Mononuclear cell (primary cell): ENCODE results near the gene UMPS. TPM values are rescaled to one million over a fixed set of nuclear protein-coding genes. Genes with fewer than 3 reads are reported as not detected.
"Not testable (repeated sequence)": the region's sequence is repeated elsewhere in the genome, so short reads cannot be mapped to it uniquely, and the experiment has no call there.

Experiments
- H3K27me3 ChIP-seq: 2 replicates; pipeline ENCODE4 v1.6.0; 2011; ENCODE audit warnings: low read length, control low read depth; ENCODE audit not compliant: insufficient read depth
- H3K4me1 ChIP-seq: 2 replicates; pipeline ENCODE4 v1.5.1; 2011; ENCODE audit warnings: mild to moderate bottlenecking, low read length, control low read depth; ENCODE audit not compliant: insufficient read depth
- H3K4me3 ChIP-seq: 2 replicates; pipeline ENCODE4 v1.5.1; 2011; ENCODE audit warnings: mild to moderate bottlenecking, low read length, moderate library complexity
- H3K9me3 ChIP-seq: 2 replicates; pipeline ENCODE4 v1.5.1; 2011; ENCODE audit warnings: low read depth, mild to moderate bottlenecking, control low read depth, low read length
- total RNA-seq: library from RNA; depleted of rRNA; stranded (reverse); fragments of >200 nt; gene quantifications from one replicate; pipeline ENCODE4 v1.2.3, GENCODE V29; 2012

UMPS gene
- total RNA-seq, 1 donor = 15.4 TPM

DNA sequence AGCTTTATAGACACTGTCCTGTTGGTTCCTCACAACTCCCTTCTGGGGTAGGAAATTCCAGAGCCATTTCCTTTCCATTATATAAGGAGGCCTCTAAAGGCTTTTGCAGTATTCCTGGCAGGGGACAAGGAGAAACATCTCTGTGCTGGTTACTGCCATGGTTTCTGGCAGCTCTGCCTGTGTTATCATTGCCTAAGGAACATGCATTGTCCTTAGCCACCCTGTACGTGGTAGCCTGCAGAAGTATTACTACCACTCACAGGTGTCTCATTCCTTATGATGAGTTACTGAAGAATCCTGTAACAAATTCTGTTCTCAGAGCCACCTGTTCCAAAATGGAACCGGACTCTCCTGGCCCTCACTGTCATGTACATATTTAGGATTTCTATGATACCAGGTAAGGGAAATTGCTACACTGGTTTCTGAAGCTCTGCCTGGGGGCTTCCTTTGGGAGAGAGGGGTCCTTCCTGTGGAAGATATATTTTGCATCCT is 58.0 kb downstream of the UMPS start:
- no peaks in the 10 kb centered on the region for H3K27me3 ChIP-seq
- H3K4me3 ChIP-seq = no peak overlapping the region
- peaks cover 14% of the 10 kb centered on the region for H3K4me1 ChIP-seq
- H3K9me3 ChIP-seq = no peaks in the 10 kb centered on the region

DNA sequence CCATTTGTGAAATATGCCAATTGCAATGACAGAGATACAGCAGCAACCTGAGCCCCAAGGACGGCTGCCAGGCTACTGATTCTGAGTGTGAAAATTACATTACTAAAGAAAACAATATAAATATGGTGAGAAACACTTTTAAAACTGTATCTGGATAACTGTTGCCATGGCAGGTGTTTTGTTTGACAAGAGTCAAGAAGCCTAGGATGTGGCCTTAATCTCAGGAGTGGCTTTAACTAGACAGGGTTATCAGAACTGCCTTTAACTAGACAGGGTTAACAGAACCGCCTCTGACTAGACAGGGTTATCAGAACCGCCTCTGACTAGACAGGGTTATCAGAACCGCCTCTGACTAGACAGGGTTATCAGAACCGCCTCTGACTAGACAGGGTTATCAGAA is 58.9 kb downstream of the UMPS start:
- H3K27me3 ChIP-seq, H3K9me3 ChIP-seq: not testable (repeated sequence)
- H3K4me1 ChIP-seq = peaks cover 10% of the 10 kb centered on the region

DNA sequence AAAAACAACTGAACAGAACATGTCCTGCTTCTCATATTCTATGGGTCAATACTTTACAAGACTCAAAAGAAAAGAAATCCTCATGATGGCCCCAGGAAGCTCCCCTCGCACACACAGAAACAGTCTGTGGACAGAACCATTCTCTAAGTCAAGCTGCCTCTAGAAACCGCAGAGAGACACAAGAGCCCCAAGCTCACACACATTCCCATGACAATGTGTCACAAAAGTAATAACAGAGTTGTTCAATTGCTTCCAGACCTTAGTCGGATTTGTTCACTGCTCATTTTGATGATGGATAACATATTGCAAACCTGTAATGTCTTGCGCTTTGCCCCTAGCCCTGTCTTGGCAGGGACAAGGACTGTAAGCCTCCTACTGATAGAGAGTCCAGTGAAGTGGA is 60.9 kb downstream of the UMPS start:
- Histone ChIP-seq H3K9me3 (no peaks in the 10 kb centered on the region), H3K4me1 (no peaks in the 10 kb centered on the region), H3K27me3 (no peaks in the 10 kb centered on the region), H3K4me3 (no peak overlapping the region)

More for the DNA sequence above, 58.9 kb downstream of the UMPS start:
- not testable (repeated sequence) for H3K4me3 ChIP-seq

DNA sequence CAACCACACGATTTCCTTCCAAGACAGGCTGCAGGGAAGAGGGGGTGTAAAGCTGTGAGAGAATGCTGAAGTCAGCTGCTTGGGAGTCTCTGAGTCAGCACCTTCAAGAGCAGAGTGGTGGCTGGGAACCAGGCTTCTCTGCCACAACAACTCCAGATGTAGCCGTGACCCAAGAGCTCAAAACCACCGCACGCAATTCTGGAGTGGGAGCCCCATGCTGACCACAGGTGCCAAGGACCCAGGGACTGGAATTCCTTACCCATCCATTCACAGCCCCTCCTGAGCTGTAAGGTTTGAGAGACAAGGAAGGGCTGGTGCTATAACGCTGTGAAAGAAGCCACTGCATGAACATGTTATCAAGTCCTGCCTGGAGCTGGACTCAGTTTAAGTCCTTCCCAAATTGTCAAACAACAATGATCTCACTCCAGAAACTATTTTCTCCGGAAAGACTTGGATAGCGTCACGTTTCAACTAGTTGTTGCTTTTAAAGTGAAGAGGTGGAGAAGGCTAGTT is 61.4 kb downstream of the UMPS start:
- Histone ChIP-seq H3K4me3 (no peak overlapping the region), H3K4me1 (no peaks in the 10 kb centered on the region), H3K27me3 (no peaks in the 10 kb centered on the region), H3K9me3 (no peaks in the 10 kb centered on the region)

DNA sequence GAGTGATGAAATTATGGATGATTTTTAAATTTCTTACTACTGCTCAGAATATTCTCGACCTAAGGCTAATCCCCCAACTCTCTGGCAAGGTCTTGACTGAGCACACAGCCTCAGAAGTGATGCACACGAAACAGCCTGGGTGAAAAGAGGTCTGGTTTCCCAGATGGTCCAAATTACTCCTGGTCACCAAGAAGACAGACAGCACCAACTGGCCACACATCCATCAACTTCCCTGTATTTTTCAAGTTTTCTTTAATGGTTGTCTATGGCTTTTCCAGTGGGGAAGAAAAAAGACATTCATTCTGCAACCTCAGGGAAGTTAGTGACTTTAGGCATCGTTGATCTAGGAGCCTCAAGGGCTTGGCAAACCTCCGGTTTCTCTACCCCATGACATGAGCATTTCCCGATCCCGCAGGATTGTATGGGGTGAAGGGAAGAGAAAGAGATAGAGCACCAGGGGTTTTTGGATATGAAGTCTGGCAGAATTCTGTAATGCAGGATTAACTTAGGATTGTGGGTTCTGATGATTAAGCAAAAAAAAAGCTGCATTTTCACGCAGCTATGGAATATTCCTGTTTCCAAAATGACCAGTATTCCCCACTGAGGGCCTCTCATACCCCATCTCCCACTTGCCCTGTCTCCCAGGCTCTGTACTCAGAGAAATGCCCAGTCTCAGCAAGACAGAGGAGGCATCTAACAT is 62.2 kb downstream of the UMPS start:
- Histone ChIP-seq H3K4me1 (no peaks in the 10 kb centered on the region), H3K27me3 (no peaks in the 10 kb centered on the region), H3K4me3 (no peak overlapping the region), H3K9me3 (no peaks in the 10 kb centered on the region)

DNA sequence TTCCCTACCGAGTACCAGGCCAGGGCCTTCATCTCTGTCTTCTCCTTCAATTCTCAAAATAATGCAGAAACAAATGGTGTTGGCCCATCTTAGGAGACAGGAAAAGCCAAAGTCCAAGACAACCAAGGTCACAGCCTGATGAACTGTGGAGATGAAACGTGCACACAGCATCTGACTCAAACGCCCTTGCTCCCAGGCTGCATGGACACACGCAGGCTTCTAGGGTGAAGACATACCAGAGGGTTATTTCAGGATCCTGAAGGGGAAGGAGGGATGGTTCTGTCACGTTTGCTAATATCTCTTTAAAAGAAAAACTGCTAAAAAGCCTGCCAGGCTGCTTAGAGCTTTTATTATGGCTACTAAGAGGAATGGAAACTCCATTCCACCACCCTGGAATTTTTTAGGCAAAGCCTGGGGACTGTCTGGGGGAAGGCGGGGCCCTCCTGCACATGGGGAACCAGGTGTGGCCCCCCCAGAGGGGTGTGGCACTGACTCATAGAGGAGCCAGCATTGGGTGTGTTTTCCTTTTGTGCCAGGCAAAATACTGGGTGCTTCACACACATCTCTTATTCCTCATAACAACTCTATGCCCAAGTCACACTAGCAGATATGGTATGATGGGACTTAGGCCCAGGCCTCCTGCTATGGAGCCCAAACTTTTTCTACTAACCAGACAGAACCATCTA is 62.9 kb downstream of the UMPS start:
- no peaks in the 10 kb centered on the region for H3K4me1 ChIP-seq
- no peaks in the 10 kb centered on the region for H3K27me3 ChIP-seq
- no peak overlapping the region for H3K4me3 ChIP-seq
- no peaks in the 10 kb centered on the region for H3K9me3 ChIP-seq

DNA sequence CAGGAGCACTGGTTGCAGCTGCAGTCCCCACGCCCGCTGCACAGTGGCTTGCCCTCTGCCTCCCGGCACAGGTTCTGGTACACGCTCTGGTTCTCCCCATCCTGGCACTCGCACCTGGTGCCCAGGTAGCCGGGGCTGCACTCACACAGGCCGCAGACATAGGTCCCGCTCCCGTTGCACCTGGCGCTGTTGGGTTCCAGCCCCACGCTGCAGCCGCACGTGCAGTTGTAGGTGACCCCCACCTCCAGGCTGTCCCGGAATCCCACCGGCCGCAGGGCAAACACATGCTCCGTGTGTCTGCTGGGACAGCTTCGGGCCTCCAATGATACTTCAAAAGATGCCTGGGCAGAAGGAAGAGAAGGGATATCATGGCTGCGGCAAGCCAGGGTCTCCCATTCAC is 66.2 kb downstream of the UMPS start:
- Histone ChIP-seq H3K4me3 (no peak overlapping the region), H3K4me1 (no peaks in the 10 kb centered on the region), H3K27me3 (no peaks in the 10 kb centered on the region), H3K9me3 (no peaks in the 10 kb centered on the region)

DNA sequence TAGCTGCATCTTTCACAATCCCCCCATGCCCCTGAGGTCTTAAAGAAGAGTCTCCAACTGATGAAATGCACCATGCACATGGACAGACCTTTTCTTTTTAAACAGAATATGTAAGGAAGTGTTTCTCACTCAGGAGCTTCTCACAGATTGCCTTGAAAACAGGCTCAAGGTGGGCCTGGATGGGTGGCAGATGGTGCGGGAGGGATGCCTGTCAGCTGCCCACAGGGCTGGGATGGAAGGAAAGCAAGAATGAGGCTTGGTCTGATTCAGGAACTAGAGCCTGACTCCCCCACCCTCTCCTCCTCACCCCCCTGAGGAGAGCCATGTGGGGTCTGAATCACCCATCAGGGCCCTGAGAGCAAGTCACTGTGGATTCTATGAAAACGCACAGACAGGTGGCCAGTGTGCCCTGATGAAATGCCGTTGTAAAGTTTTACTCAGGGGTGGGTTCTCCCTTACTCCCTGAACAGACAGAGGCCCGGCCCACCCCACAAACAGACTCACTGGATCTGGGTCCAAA is 67.2 kb downstream of the UMPS start:
- Histone ChIP-seq H3K9me3 (no peaks in the 10 kb centered on the region), H3K4me1 (no peaks in the 10 kb centered on the region), H3K4me3 (no peak overlapping the region), H3K27me3 (no peaks in the 10 kb centered on the region)

Other genes starting within 250 kb of the UMPS start
- 10.4 TPM for gene ITGB5, start 156.9 kb downstream of the UMPS start, total RNA-seq
- gene MUC13, start 204.3 kb downstream of the UMPS start, total RNA-seq = under 0.01 TPM